HG03432 (cell line): Measurements from ENCODE around the gene DUOX2.
"Not testable (repeated sequence)": the region's sequence is repeated elsewhere in the genome, so short reads cannot be mapped to it uniquely, and the experiment has no call there.

Experiments used
- ATAC-seq: cut with Tn5 transposase; IDR thresholded peaks from one replicate; pipeline ENCODE4 v1.9.1; 2021; ENCODE audit warnings: mild to moderate bottlenecking, moderate library complexity; ENCODE audit not compliant: unreplicated experiment

Gene DUOX2

GRCh38 chr15:45120081-45120972 lies 6.4 kb upstream of the DUOX2 start:
- ATAC-seq, result no peak

- no peak for ATAC-seq
These were observed 5.0 kb upstream of the DUOX2 start for GRCh38 chr15:45118996-45119395.

GRCh38 chr15:45118131-45118588 lies 4.2 kb upstream of the DUOX2 start:
- ATAC-seq, result peak; percentile 93

- peak; percentile 29 for ATAC-seq
These were observed 3.5 kb upstream of the DUOX2 start for GRCh38 chr15:45117308-45118130.

GRCh38 chr15:45116482-45117307 lies 2.7 kb upstream of the DUOX2 start:
- no peak for ATAC-seq

- ATAC-seq, result no peak
These were observed 2.1 kb upstream of the DUOX2 start for GRCh38 chr15:45116006-45116481.

GRCh38 chr15:45115312-45115820 lies 1.4 kb upstream of the DUOX2 start:
- ATAC-seq, result no peak

- ATAC-seq, result no peak
These were observed 746 bp upstream of the DUOX2 start for GRCh38 chr15:45114751-45115085.

GRCh38 chr15:45113380-45113990 lies 487 bp downstream of the DUOX2 start:
- ATAC-seq, result no peak

GRCh38 chr15:45112591-45113379 lies 1.2 kb downstream of the DUOX2 start:
- no peak for ATAC-seq

GRCh38 chr15:45112143-45112590 lies 1.8 kb downstream of the DUOX2 start:
- ATAC-seq, result no peak

GRCh38 chr15:45111390-45112142 lies 2.4 kb downstream of the DUOX2 start:
- no peak for ATAC-seq

- ATAC-seq, result no peak
These were observed 3.6 kb downstream of the DUOX2 start for GRCh38 chr15:45110256-45110820.

- ATAC-seq, result no peak
These were observed 5.9 kb downstream of the DUOX2 start for GRCh38 chr15:45107941-45108630.

GRCh38 chr15:45106002-45106790 lies 7.8 kb downstream of the DUOX2 start:
- no peak for ATAC-seq

GRCh38 chr15:45105586-45105985 lies 8.4 kb downstream of the DUOX2 start:
- ATAC-seq, result no peak

- ATAC-seq, result not testable (repeated sequence)
These were observed 9.8 kb downstream of the DUOX2 start for GRCh38 chr15:45104170-45104569.
